SH-SY5Y (cell line): ENCODE data around the gene ABCB8.

Experiments
- GATA2 ChIP-seq: IDR thresholded peaks from 2 replicates; pipeline ENCODE4 v1.6.1; 2011; ENCODE audit warnings: mild to moderate bottlenecking, low read depth, low read length
- GATA3 ChIP-seq: IDR thresholded peaks from 2 replicates; pipeline ENCODE4 v1.6.1; 2011; ENCODE audit warnings: low read depth, mild to moderate bottlenecking, low read length, moderate library complexity

GRCh38 chr7:151045262-151045661 is 17.0 kb downstream of the ABCB8 start:
- TF ChIP-seq GATA2, result no peak
- no peak for TF ChIP-seq GATA3
